PC-3 (cell line): Measurements from ENCODE around the gene LSM12.

Source experiments
- EZH2 ChIP-seq: fragments of 300-600 bp; sonication (generic); IDR thresholded peaks from one replicate; pipeline ENCODE4 v1.6.1; 2017; ENCODE audit warnings: antibody characterized with exemption, mild to moderate bottlenecking, low read length; ENCODE audit not compliant: unreplicated experiment
- TF ChIP-seq, protein P1 (sequence below): fragments of 300-600 bp; sonication (generic); conservative IDR thresholded peaks from 2 replicates; pipeline ENCODE4 v1.5.1; 2017; ENCODE audit warnings: antibody characterized with exemption, low read depth, mild to moderate bottlenecking, low read length

DNA sequence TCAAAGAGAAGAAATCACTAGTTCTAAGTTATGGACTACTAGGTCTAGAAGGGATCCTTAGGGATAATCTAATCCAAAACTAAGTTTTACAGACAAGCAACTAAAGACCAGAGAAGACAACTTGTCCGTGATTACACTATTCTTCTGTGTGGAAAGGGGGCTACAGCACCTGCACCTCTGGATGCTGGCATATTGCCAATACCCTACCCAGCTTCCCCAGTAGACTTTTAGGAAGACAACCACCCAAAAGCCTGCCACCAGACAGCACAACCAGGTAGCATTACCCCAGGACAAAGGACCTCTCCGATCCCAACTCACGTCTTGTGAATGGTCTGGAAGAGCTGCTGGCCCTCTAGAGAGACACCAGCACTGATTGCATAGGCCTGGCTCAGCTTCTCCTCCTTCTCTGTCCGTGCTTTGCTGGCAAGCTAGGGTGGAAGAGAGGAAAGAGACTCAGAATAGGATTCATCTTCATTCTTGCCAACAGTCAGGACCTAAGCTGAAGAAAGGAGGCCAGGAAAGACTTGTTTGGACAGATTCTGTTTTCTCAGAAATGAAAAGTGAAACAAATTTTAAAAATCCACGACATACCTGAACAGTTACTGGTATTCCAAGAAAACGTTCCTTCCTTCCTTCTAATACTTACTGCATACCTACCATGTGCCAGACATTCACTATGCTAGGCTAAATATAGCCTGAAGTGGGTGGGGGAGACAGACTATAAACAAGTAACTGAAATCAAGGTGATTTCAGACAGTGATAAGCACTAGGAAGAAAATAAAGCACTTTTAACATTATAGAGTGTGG lies 26.4 kb downstream of the LSM12 start:
- TF ChIP-seq, protein P1, sequence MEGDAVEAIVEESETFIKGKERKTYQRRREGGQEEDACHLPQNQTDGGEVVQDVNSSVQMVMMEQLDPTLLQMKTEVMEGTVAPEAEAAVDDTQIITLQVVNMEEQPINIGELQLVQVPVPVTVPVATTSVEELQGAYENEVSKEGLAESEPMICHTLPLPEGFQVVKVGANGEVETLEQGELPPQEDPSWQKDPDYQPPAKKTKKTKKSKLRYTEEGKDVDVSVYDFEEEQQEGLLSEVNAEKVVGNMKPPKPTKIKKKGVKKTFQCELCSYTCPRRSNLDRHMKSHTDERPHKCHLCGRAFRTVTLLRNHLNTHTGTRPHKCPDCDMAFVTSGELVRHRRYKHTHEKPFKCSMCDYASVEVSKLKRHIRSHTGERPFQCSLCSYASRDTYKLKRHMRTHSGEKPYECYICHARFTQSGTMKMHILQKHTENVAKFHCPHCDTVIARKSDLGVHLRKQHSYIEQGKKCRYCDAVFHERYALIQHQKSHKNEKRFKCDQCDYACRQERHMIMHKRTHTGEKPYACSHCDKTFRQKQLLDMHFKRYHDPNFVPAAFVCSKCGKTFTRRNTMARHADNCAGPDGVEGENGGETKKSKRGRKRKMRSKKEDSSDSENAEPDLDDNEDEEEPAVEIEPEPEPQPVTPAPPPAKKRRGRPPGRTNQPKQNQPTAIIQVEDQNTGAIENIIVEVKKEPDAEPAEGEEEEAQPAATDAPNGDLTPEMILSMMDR: no peak
- TF ChIP-seq EZH2: no peak
